Karpas-422 (cell line): Measurements from ENCODE around the gene ALG9. TPM values are rescaled to one million over a fixed set of nuclear protein-coding genes. Genes with fewer than 3 reads are reported as not detected.
"Not testable (repeated sequence)": the region's sequence is repeated elsewhere in the genome, so short reads cannot be mapped to it uniquely, and the experiment has no call there.

ENCODE experiments used
- DNase-seq: peaks from one replicate; pipeline ENCODE4 v3.0.0-alpha.2; 2015
- H2AFZ ChIP-seq: fragments of 200-600 bp; sonication (generic); 2 replicates; pipeline ENCODE4 v1.6.1; 2014; ENCODE audit warnings: antibody characterized with exemption, low read length, mixed read lengths
- H3K27ac ChIP-seq: fragments of 200-600 bp; sonication (generic); 2 replicates; pipeline ENCODE4 v1.5.1; 2014; ENCODE audit warnings: mild to moderate bottlenecking, low read length, moderate library complexity
- H3K27me3 ChIP-seq: fragments of 200-600 bp; sonication (generic); 2 replicates; pipeline ENCODE4 v1.6.1; 2014; ENCODE audit warnings: low read length, mixed read lengths
- H3K36me3 ChIP-seq: fragments of 200-600 bp; sonication (generic); 2 replicates; pipeline ENCODE4 v1.6.1; 2014; ENCODE audit warnings: low read length, mixed read lengths; ENCODE audit not compliant: insufficient read depth
- H3K4me1 ChIP-seq: fragments of 200-600 bp; sonication (generic); 2 replicates; pipeline ENCODE4 v1.6.1; 2014; ENCODE audit warnings: mild to moderate bottlenecking, low read length, mixed read lengths
- H3K4me2 ChIP-seq: fragments of 200-600 bp; sonication (generic); 2 replicates; pipeline ENCODE4 v1.6.1; 2014; ENCODE audit warnings: low read length, low read depth, mild to moderate bottlenecking; ENCODE audit not compliant: poor library complexity, severe bottlenecking
- H3K4me3 ChIP-seq: fragments of 200-600 bp; sonication (generic); 2 replicates; pipeline ENCODE4 v1.5.1; 2014; ENCODE audit warnings: mild to moderate bottlenecking, antibody characterized with exemption, low read length, mixed read lengths
- H3K79me2 ChIP-seq: fragments of 200-600 bp; sonication (generic); 2 replicates; pipeline ENCODE4 v1.6.1; 2014; ENCODE audit warnings: mild to moderate bottlenecking, low read length, mixed read lengths
- H3K9ac ChIP-seq: fragments of 200-600 bp; sonication (generic); 2 replicates; pipeline ENCODE4 v1.6.0; 2014; ENCODE audit warnings: low read length
- H3K9me2 ChIP-seq: fragments of 200-600 bp; sonication (generic), shearing (Covaris generic); replicated peaks from 2 replicates; pipeline ENCODE4 v1.6.0; 2014; ENCODE audit warnings: mild to moderate bottlenecking, low read length, moderate library complexity; ENCODE audit not compliant: insufficient read depth
- H3K9me3 ChIP-seq: fragments of 300-700, 200-600 bp; sonication (generic); 2 replicates; pipeline ENCODE4 v1.6.1; 2014; ENCODE audit warnings: low read length, mixed read lengths
- H4K20me1 ChIP-seq: fragments of 200-600 bp; sonication (generic); 2 replicates; pipeline ENCODE4 v1.6.1; 2014; ENCODE audit warnings: mild to moderate bottlenecking, antibody characterized with exemption, low read length, low read depth; ENCODE audit not compliant: insufficient read depth
- total RNA-seq: library from RNA; depleted of rRNA; stranded (reverse); fragments of >200 nt; shearing (Covaris generic); gene quantifications from 2 replicates; pipeline ENCODE4 v1.2.3, GENCODE V29; 2014; ENCODE audit warnings: low replicate concordance

The ALG9 gene
- total RNA-seq, 1 experiment from 2014 or later = 14.2 TPM

- no peak for DNase-seq
- Histone ChIP-seq H3K27me3 (no peaks in the 10 kb centered on the region), H3K9me3 (no peaks in the 10 kb centered on the region), H3K36me3 (no peaks in the 10 kb centered on the region), H3K4me1 (peaks cover 22% of the 10 kb centered on the region), H3K9ac (no peak overlapping the region), H3K27ac (no peak overlapping the region), H3K4me3 (no peak overlapping the region), H2AFZ (no peak overlapping the region), H4K20me1 (no peaks in the 10 kb centered on the region), H3K4me2 (no peak overlapping the region), H3K79me2 (no peaks in the 10 kb centered on the region), H3K9me2 (no peaks in the 10 kb centered on the region)
These were observed 98.8 kb downstream of the ALG9 start for GRCh38 chr11:111772535-111772934.

GRCh38 chr11:111771205-111771604, 100.2 kb downstream of the ALG9 start:
- not testable (repeated sequence) for H3K4me2 ChIP-seq, H3K4me3 ChIP-seq, H2AFZ ChIP-seq, H3K27me3 ChIP-seq, H3K79me2 ChIP-seq, DNase-seq, H3K27ac ChIP-seq, H3K9ac ChIP-seq, H3K9me3 ChIP-seq, H3K9me2 ChIP-seq, H3K36me3 ChIP-seq, H4K20me1 ChIP-seq
- H3K4me1 ChIP-seq = peaks cover 21% of the 10 kb centered on the region

- no peak overlapping the region for H3K4me3 ChIP-seq
- peaks cover 17% of the 10 kb centered on the region for H3K4me1 ChIP-seq
- H3K79me2 ChIP-seq = peaks cover 5% of the 10 kb centered on the region
- no peaks in the 10 kb centered on the region for H3K27me3 ChIP-seq
- DNase-seq = no peak
- no peak overlapping the region for H3K27ac ChIP-seq
- H3K9ac ChIP-seq = no peak overlapping the region
- no peaks in the 10 kb centered on the region for H3K36me3 ChIP-seq
- no peak overlapping the region for H3K4me2 ChIP-seq
- H4K20me1 ChIP-seq = no peaks in the 10 kb centered on the region
- H3K9me3 ChIP-seq = no peaks in the 10 kb centered on the region
- H3K9me2 ChIP-seq = no peaks in the 10 kb centered on the region
- no peak overlapping the region for H2AFZ ChIP-seq
These were observed 100.7 kb downstream of the ALG9 start for GRCh38 chr11:111770581-111771134.

GRCh38 chr11:111766834-111767142, 104.6 kb downstream of the ALG9 start:
- Histone ChIP-seq H3K79me2 (peaks cover 44% of the 10 kb centered on the region), H3K36me3 (peaks cover 27% of the 10 kb centered on the region), H3K27ac (no peak overlapping the region), H3K27me3 (no peaks in the 10 kb centered on the region), H3K4me2 (peak overlapping the region; percentile 69), H3K9ac (peak overlapping the region; percentile 74), H4K20me1 (no peaks in the 10 kb centered on the region), H3K9me3 (no peaks in the 10 kb centered on the region), H3K4me3 (peak overlapping the region; percentile 63), H2AFZ (peak overlapping the region; percentile 97), H3K9me2 (no peaks in the 10 kb centered on the region), H3K4me1 (peaks cover 32% of the 10 kb centered on the region)
- DNase-seq = no peak

- Histone ChIP-seq H3K27me3 (no peaks in the 10 kb centered on the region), H3K27ac (peak within 1 kb of the TSS; percentile 2), H2AFZ (peak within 1 kb of the TSS; percentile 97), H3K9ac (peak within 1 kb of the TSS; percentile 74), H3K4me3 (peak within 1 kb of the TSS; percentile 63), H3K9me3 (no peaks in the 10 kb centered on the region), H3K79me2 (peaks cover 49% of the 10 kb centered on the region), H3K4me2 (peak within 1 kb of the TSS; percentile 69), H4K20me1 (no peaks in the 10 kb centered on the region), H3K9me2 (no peaks in the 10 kb centered on the region), H3K4me1 (peaks cover 32% of the 10 kb centered on the region), H3K36me3 (peaks cover 33% of the 10 kb centered on the region)
- DNase-seq = peak; percentile 100
These were observed 105.2 kb downstream of the ALG9 start, which contains the start of gene PPP2R1B for GRCh38 chr11:111765984-111766833. Gene PPP2R1B, minus strand, starts transcription at chr11:111766389. Its CDS starts 28 bp downstream, at chr11:111766361.

- Histone ChIP-seq H3K36me3 (peaks cover 41% of the 10 kb centered on the region), H3K4me1 (peaks cover 32% of the 10 kb centered on the region), H3K9ac (peak overlapping the region; percentile 74), H3K27me3 (no peaks in the 10 kb centered on the region), H3K27ac (peak overlapping the region; percentile 2), H2AFZ (peak overlapping the region; percentile 97), H3K4me3 (peak overlapping the region; percentile 63), H3K4me2 (peak overlapping the region; percentile 69), H4K20me1 (no peaks in the 10 kb centered on the region), H3K9me3 (no peaks in the 10 kb centered on the region), H3K9me2 (no peaks in the 10 kb centered on the region), H3K79me2 (peaks cover 57% of the 10 kb centered on the region)
- peak; percentile 80 for DNase-seq
These were observed 105.9 kb downstream of the ALG9 start for GRCh38 chr11:111765320-111765983.

- Histone ChIP-seq H3K4me1 (peaks cover 32% of the 10 kb centered on the region), H3K4me2 (peak overlapping the region; percentile 69), H3K4me3 (peak overlapping the region; percentile 63), H4K20me1 (no peaks in the 10 kb centered on the region), H3K9me3 (no peaks in the 10 kb centered on the region), H3K79me2 (peaks cover 61% of the 10 kb centered on the region), H3K9me2 (no peaks in the 10 kb centered on the region), H3K27ac (peak overlapping the region; percentile 2), H3K36me3 (peaks cover 49% of the 10 kb centered on the region), H3K27me3 (no peaks in the 10 kb centered on the region), H3K9ac (peak overlapping the region; percentile 74), H2AFZ (no peak overlapping the region)
- no peak for DNase-seq
These were observed 106.8 kb downstream of the ALG9 start for GRCh38 chr11:111764621-111765020.

GRCh38 chr11:111762981-111763643, 108.3 kb downstream of the ALG9 start:
- H2AFZ ChIP-seq = no peak overlapping the region
- peaks cover 63% of the 10 kb centered on the region for H3K36me3 ChIP-seq
- no peaks in the 10 kb centered on the region for H3K9me3 ChIP-seq
- no peak overlapping the region for H3K4me3 ChIP-seq
- no peak overlapping the region for H3K27ac ChIP-seq
- H4K20me1 ChIP-seq = no peaks in the 10 kb centered on the region
- H3K9me2 ChIP-seq = no peaks in the 10 kb centered on the region
- H3K9ac ChIP-seq = no peak overlapping the region
- H3K4me1 ChIP-seq = peaks cover 32% of the 10 kb centered on the region
- H3K79me2 ChIP-seq = peaks cover 63% of the 10 kb centered on the region
- H3K4me2 ChIP-seq = no peak overlapping the region
- peak; percentile 79 for DNase-seq
- H3K27me3 ChIP-seq = no peaks in the 10 kb centered on the region
